Measurements from ENCODE around the gene ALDH16A1.
A peak's percentile ranks its signal among the peaks of the same experiment; 100 is the strongest.

DNA sequence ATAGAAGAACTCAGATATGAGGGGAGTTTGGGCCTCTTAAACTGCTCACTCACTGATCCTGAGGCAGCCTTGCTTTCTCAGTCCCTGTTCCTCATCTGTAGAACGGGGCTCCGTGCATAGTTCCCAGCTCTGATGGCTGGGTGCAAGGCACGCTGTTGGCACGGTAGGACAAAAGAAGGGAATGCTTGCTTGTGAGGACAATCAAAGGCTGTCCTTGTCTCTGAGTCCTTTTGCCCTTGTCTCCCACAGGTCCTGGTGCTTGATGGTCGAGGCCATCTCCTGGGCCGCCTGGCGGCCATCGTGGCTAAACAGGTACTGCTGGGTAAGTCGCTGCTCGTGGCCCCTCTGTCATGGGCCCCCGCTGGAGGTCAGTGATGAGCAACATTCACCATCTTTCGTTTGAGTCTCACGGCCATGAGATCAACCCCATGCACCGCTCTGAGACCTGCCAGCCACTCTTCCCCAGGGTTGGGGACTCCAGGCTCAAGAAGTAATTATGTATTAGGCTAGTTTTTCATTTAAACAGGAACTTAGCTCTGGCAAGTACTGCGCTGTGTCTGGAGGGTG is 36.7 kb downstream of the ALDH16A1 start:
- TF ChIP-seq, protein P1, sequence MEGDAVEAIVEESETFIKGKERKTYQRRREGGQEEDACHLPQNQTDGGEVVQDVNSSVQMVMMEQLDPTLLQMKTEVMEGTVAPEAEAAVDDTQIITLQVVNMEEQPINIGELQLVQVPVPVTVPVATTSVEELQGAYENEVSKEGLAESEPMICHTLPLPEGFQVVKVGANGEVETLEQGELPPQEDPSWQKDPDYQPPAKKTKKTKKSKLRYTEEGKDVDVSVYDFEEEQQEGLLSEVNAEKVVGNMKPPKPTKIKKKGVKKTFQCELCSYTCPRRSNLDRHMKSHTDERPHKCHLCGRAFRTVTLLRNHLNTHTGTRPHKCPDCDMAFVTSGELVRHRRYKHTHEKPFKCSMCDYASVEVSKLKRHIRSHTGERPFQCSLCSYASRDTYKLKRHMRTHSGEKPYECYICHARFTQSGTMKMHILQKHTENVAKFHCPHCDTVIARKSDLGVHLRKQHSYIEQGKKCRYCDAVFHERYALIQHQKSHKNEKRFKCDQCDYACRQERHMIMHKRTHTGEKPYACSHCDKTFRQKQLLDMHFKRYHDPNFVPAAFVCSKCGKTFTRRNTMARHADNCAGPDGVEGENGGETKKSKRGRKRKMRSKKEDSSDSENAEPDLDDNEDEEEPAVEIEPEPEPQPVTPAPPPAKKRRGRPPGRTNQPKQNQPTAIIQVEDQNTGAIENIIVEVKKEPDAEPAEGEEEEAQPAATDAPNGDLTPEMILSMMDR (IDR thresholded peaks at IDR 0.05): peak; percentile 19 to 41 (median 36)
- TF ChIP-seq POLR2A (IDR thresholded peaks at IDR 0.05): no peak
